Left ventricle myocardium inferior (tissue), 1 donor: ENCODE results near the gene PCNX2. TPM values are rescaled to one million over a fixed set of nuclear protein-coding genes. Genes with fewer than 3 reads are reported as not detected.

ENCODE experiments used
- DNase-seq: peaks from one replicate; pipeline ENCODE4 v3.0.0-alpha.2; 2020
- H3K27ac ChIP-seq: fragments of 200-600 bp; replicated peaks from 2 replicates; pipeline ENCODE4 v1.8.0; 2021
- H3K27me3 ChIP-seq: fragments of 200-600 bp; 2 replicates; pipeline ENCODE4 v1.8.0; 2021; ENCODE audit warnings: low read depth
- H3K36me3 ChIP-seq: fragments of 200-600 bp; 2 replicates; pipeline ENCODE4 v1.8.0; 2021
- H3K4me1 ChIP-seq: fragments of 200-600 bp; 2 replicates; pipeline ENCODE4 v1.8.0; 2021
- H3K4me3 ChIP-seq: fragments of 200-600 bp; 2 replicates; pipeline ENCODE4 v1.8.0; 2021; ENCODE audit warnings: mild to moderate bottlenecking, moderate library complexity
- H3K9me3 ChIP-seq: fragments of 200-600 bp; replicated peaks from 2 replicates; pipeline ENCODE4 v1.8.0; 2021
- intact Hi-C: fragments of 100-400 bp; cut with micrococcal nuclease; formaldehyde crosslinking; loops from one replicate; pipeline ENCODE4 v1.11.0; 2022
- total RNA-seq: library from RNA; stranded (reverse); fragmentation: NEBNext Ultra II Directional; extraction: Animal tissue kit (Norgen Biotek cat#: 25700); gene quantifications from one replicate; pipeline ENCODE4 v1.2.1, GENCODE V29; 2021
- TF ChIP-seq, protein P1 (sequence below): fragments of 200-600 bp; IDR thresholded peaks from 2 replicates; pipeline ENCODE4 v1.8.0; 2021; ENCODE audit warnings: antibody characterized with exemption, mild to moderate bottlenecking, borderline replicate concordance
- donor health status: DM: no; HTN: yes; CAD: no; lungs with severe emphysema.

Gene PCNX2
- total RNA-seq, 1 donor from 2014 or later = 0.82 TPM

GRCh38 chr1:233102341-233102740, 193.2 kb downstream of the PCNX2 start:
- Histone ChIP-seq H3K9me3 (no peaks in the 10 kb centered on the region), H3K4me3 (no peak overlapping the region), H3K4me1 (peaks cover 21% of the 10 kb centered on the region), H3K36me3 (no peaks in the 10 kb centered on the region), H3K27ac (no peak overlapping the region), H3K27me3 (no peaks in the 10 kb centered on the region)
- intact Hi-C loops = no loop called here
- TF ChIP-seq, protein P1, sequence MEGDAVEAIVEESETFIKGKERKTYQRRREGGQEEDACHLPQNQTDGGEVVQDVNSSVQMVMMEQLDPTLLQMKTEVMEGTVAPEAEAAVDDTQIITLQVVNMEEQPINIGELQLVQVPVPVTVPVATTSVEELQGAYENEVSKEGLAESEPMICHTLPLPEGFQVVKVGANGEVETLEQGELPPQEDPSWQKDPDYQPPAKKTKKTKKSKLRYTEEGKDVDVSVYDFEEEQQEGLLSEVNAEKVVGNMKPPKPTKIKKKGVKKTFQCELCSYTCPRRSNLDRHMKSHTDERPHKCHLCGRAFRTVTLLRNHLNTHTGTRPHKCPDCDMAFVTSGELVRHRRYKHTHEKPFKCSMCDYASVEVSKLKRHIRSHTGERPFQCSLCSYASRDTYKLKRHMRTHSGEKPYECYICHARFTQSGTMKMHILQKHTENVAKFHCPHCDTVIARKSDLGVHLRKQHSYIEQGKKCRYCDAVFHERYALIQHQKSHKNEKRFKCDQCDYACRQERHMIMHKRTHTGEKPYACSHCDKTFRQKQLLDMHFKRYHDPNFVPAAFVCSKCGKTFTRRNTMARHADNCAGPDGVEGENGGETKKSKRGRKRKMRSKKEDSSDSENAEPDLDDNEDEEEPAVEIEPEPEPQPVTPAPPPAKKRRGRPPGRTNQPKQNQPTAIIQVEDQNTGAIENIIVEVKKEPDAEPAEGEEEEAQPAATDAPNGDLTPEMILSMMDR = no peak
- DNase-seq = no peak

GRCh38 chr1:233097959-233098580, 197.5 kb downstream of the PCNX2 start:
- intact Hi-C loops = no loop called here
- no peaks in the 10 kb centered on the region for H3K9me3 ChIP-seq
- TF ChIP-seq, protein P1 = no peak
- no peaks in the 10 kb centered on the region for H3K27me3 ChIP-seq
- H3K4me3 ChIP-seq = no peak overlapping the region
- no peak overlapping the region for H3K27ac ChIP-seq
- no peaks in the 10 kb centered on the region for H3K36me3 ChIP-seq
- H3K4me1 ChIP-seq = peaks cover 33% of the 10 kb centered on the region
- DNase-seq = no peak

GRCh38 chr1:233097546-233097945, 198.0 kb downstream of the PCNX2 start:
- Histone ChIP-seq H3K9me3 (no peaks in the 10 kb centered on the region), H3K27ac (no peak overlapping the region), H3K4me1 (peaks cover 36% of the 10 kb centered on the region), H3K27me3 (no peaks in the 10 kb centered on the region), H3K4me3 (no peak overlapping the region), H3K36me3 (no peaks in the 10 kb centered on the region)
- TF ChIP-seq, protein P1 = no peak
- DNase-seq = no peak
- intact Hi-C loops = no loop called here

GRCh38 chr1:233094691-233095090, 200.8 kb downstream of the PCNX2 start:
- intact Hi-C loops = no loop called here
- DNase-seq = no peak
- Histone ChIP-seq H3K9me3 (no peaks in the 10 kb centered on the region), H3K27me3 (no peaks in the 10 kb centered on the region), H3K27ac (peak overlapping the region; percentile 43), H3K4me3 (no peak overlapping the region), H3K36me3 (no peaks in the 10 kb centered on the region), H3K4me1 (peaks cover 46% of the 10 kb centered on the region)
- TF ChIP-seq, protein P1 = no peak

DNA sequence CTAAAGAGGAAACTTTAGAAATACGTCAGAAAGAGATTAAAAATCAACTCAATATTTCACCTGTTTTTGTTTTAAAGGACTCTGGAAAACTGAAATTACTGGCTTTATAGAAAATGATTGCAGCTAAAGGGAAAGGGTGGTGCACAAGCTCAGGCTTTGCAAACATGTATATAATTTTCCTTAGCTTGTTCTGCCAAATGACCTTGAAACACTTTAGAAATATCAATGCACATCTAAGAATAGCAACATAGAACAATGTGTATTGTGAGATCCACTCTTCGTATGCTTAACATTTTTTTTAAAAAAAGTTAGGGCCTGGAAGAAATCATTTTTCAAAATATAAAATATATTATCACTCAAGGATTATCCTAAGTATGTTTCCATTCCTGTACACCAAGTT, 201.3 kb downstream of the PCNX2 start:
- intact Hi-C loops = no loop called here
- no peaks in the 10 kb centered on the region for H3K36me3 ChIP-seq
- H3K9me3 ChIP-seq = no peaks in the 10 kb centered on the region
- peak overlapping the region; percentile 43 for H3K27ac ChIP-seq
- TF ChIP-seq, protein P1 = no peak
- peaks cover 46% of the 10 kb centered on the region for H3K4me1 ChIP-seq
- no peaks in the 10 kb centered on the region for H3K27me3 ChIP-seq
- no peak for DNase-seq
- no peak overlapping the region for H3K4me3 ChIP-seq
